HepG2 (cell line): ENCODE results near the gene ASAP2. TPM values are rescaled to one million over a fixed set of nuclear protein-coding genes. Genes with fewer than 3 reads are reported as not detected.

Source experiments
- ATAC-seq: fragments of 200-7000 bp; cut with Tn5 transposase; 3 replicates; pipeline ENCODE4 v1.9.1; 2020; ENCODE audit warnings: mild to moderate bottlenecking, moderate library complexity
- BruUV-seq: library from RNA; stranded (reverse); fragments of 400-500 nt; replicated peaks from 2 replicates; lab custom pipeline; 2021; lab: Mats Ljungman, UMichigan
- CTCF ChIA-PET: fragments of 300-600 bp; formaldehyde crosslinking; extraction: SDS; loops from one replicate; lab custom pipeline; 2021; ENCODE audit warnings: low total read pairs, inconsistent platforms, low intra/inter-chr PET ratio; lab: Yijun Ruan, JAX
- POLR2A ChIA-PET: fragments of 350-600 bp; sonication (Branson Sonifier 250); formaldehyde crosslinking; loops from one replicate; lab custom pipeline; 2020; ENCODE audit warnings: antibody characterized with exemption, inconsistent platforms; lab: Yijun Ruan, JAX
- DNase-seq: peaks from one replicate; pipeline ENCODE4 v3.0.0-alpha.2; 2015; ENCODE audit warnings: low spot score
- FAIRE-seq: peaks from 3 replicates; lab custom pipeline; 2011; peaks lifted over from hg19 to GRCh38; lab: Jason Lieb, UNC
- H2AFZ ChIP-seq: one replicate; pipeline ENCODE4 v1.6.1; 2011; ENCODE audit warnings: low read length, inconsistent platforms
- H3K27ac ChIP-seq: fragments of 300-600 bp; 3 replicates; pipeline ENCODE4 v1.8.0; 2011; ENCODE audit warnings: mixed run types, mild to moderate bottlenecking, mixed read lengths, low read length, inconsistent platforms; ENCODE audit not compliant: insufficient read depth; ENCODE audit errors: extremely low read length
- H3K27me3 ChIP-seq, 2 experiments: fragments of 200-600 bp in 1 of 2; 2 replicates in 1 of 2; 3 replicates in 1 of 2; pipeline versions ENCODE4 v1.6.0 to v1.8.0; 2011; ENCODE audit warnings: low read length in 2 of 2, mild to moderate bottlenecking in 2 of 2, moderate library complexity in 2 of 2, inconsistent platforms in 1 of 2; ENCODE audit not compliant: insufficient read depth in 2 of 2, control insufficient read depth in 1 of 2
- H3K36me3 ChIP-seq, 2 experiments: fragments of 200-600 bp in 1 of 2; replicated peaks in 1 of 2; 2 replicates in 1 of 2; 3 replicates in 1 of 2; pipeline versions ENCODE4 v1.5.1 to v1.8.0; 2011; ENCODE audit warnings: low read length in 2 of 2, inconsistent platforms in 1 of 2; ENCODE audit not compliant: insufficient read depth in 2 of 2, control insufficient read depth in 1 of 2
- H3K4me1 ChIP-seq: 2 replicates; pipeline ENCODE4 v1.5.1; 2012; ENCODE audit warnings: low read length, inconsistent platforms; ENCODE audit not compliant: insufficient read depth
- H3K4me2 ChIP-seq: 2 replicates; pipeline ENCODE4 v1.6.0; 2011; ENCODE audit warnings: low read depth, low read length, inconsistent platforms
- H3K4me3 ChIP-seq, 3 experiments: fragments of 200-600 bp in 1 of 3; sonication (generic), shearing (Covaris generic) in 1 of 3; replicated peaks in 1 of 3; 2 replicates each; pipeline ENCODE4 v1.5.1; 2011 to 2016; ENCODE audit warnings: low read length in 3 of 3, inconsistent platforms in 2 of 3, low read depth in 2 of 3, mild to moderate bottlenecking in 2 of 3, control low read depth in 1 of 3, mixed read lengths in 1 of 3; ENCODE audit not compliant: insufficient read depth in 1 of 3
- H3K79me2 ChIP-seq: one replicate; pipeline ENCODE4 v1.6.1; 2011; ENCODE audit warnings: low read length, inconsistent platforms; ENCODE audit not compliant: insufficient read depth
- H3K9ac ChIP-seq: 2 replicates; pipeline ENCODE4 v1.6.0; 2011; ENCODE audit warnings: mild to moderate bottlenecking, low read depth, low read length, inconsistent platforms; ENCODE audit not compliant: insufficient read depth
- H3K9me3 ChIP-seq: 2 replicates; pipeline ENCODE4 v1.5.1; 2012; ENCODE audit warnings: mild to moderate bottlenecking, low read length
- H4K20me1 ChIP-seq: 2 replicates; pipeline ENCODE4 v1.6.0; 2011; ENCODE audit warnings: inconsistent platforms, mild to moderate bottlenecking, low read length, moderate library complexity; ENCODE audit not compliant: insufficient read depth
- ATRX ChIP-seq: sonication (generic); formaldehyde crosslinking; IDR thresholded peaks from 2 replicates; pipeline ENCODE4 v1.4.0; 2020; ENCODE audit warnings: missing genetic modification reagents, borderline replicate concordance
- DZIP1 ChIP-seq: sonication (generic); formaldehyde crosslinking; IDR thresholded peaks from 2 replicates; pipeline ENCODE4 v1.5.0; 2020; ENCODE audit warnings: mild to moderate bottlenecking, missing genetic modification reagents
- FOSL2 ChIP-seq: sonication (generic); formaldehyde crosslinking; IDR thresholded peaks from 2 replicates; pipeline ENCODE4 v1.4.0; 2020; ENCODE audit warnings: missing genetic modification reagents
- FOXA1 ChIP-seq, 2 experiments: fragments of 450-650 bp in 1 of 2; sonication (generic) in 1 of 2; formaldehyde crosslinking in 1 of 2; IDR thresholded peaks; 2 replicates each; pipeline versions ENCODE4 v1.4.0 to v1.6.1; 2016 to 2020; ENCODE audit warnings: missing genetic modification reagents in 1 of 2
- JUNB ChIP-seq: sonication (generic); formaldehyde crosslinking; IDR thresholded peaks from 2 replicates; pipeline ENCODE4 v1.8.0; 2022; ENCODE audit warnings: missing genetic modification reagents, mild to moderate bottlenecking, borderline replicate concordance
- KDM3A ChIP-seq: IDR thresholded peaks from 2 replicates; pipeline ENCODE4 v1.6.1; 2018; ENCODE audit warnings: low read depth, missing compliant biosample characterization
- KLF11 ChIP-seq: IDR thresholded peaks from 2 replicates; pipeline ENCODE4 v1.6.1; 2016; ENCODE audit warnings: missing compliant biosample characterization
- MEF2D ChIP-seq: sonication (generic); formaldehyde crosslinking; IDR thresholded peaks from 2 replicates; pipeline ENCODE4 v1.5.1; 2020; ENCODE audit warnings: mild to moderate bottlenecking, missing genetic modification reagents
- NR2F6 ChIP-seq, 2 experiments: IDR thresholded peaks; 2 replicates each; pipeline ENCODE4 v1.6.1; 2016; ENCODE audit warnings: antibody characterized with exemption in 1 of 2, mild to moderate bottlenecking in 1 of 2
- RERE ChIP-seq: IDR thresholded peaks from 2 replicates; pipeline ENCODE4 v1.6.1; 2016; ENCODE audit warnings: low read depth, missing genetic modification reagents, missing compliant biosample characterization
- SRSF1 ChIP-seq: fragments of 200-400 bp; formaldehyde crosslinking; optimal IDR thresholded peaks from 2 replicates; pipeline ENCODE3; 2017; ENCODE audit warnings: mild to moderate bottlenecking, low read depth, low read length, moderate library complexity
- ZNF24 ChIP-seq: fragments of 450-650 bp; IDR thresholded peaks from 2 replicates; pipeline ENCODE4 v1.6.1; 2017; ENCODE audit warnings: antibody characterized with exemption, mild to moderate bottlenecking
- ZNF30 ChIP-seq: sonication (generic); formaldehyde crosslinking; IDR thresholded peaks from 2 replicates; pipeline ENCODE4 v1.5.0; 2020; ENCODE audit warnings: mild to moderate bottlenecking, missing genetic modification reagents
- WGBS: methylation state at CpG from one replicate; pipeline ENCODE4 v1.1.6; 2017; ENCODE audit warnings: low lambda C conversion rate; 5-methylcytosine and 5-hydroxymethylcytosine counted together
- in situ Hi-C: cut with HindIII; loops from 2 replicates; pipeline ENCODE4 v1.10.0; 2017; ENCODE audit warnings: low pct_unique_long_range_greater_than_20kb; ENCODE audit not compliant: extremely low pct_ligation_motif_present
- intact Hi-C: fragments of 100-400 bp; cut with micrococcal nuclease; formaldehyde crosslinking; loops from one replicate; pipeline ENCODE4 v1.10.0; 2022; ENCODE audit not compliant: unreplicated experiment
- polyA plus RNA-seq, 8 experiments: library from polyadenylated mRNA; depleted of rRNA in 3 of 8; stranded (reverse) in 7 of 8; unstranded in 1 of 8; fragments of >200 nt; fragmentation: Illumina TruSeq in 4 of 8; extraction: Trizol in 4 of 8; gene quantifications; 2 replicates each; pipeline versions ENCODE4 v1.2.1 to v1.2.3, GENCODE V29; 2011 to 2016; ENCODE audit warnings: low read depth in 4 of 8, missing spikeins in 1 of 8, mixed read lengths in 1 of 8; ENCODE audit not compliant: insufficient read depth in 1 of 8
- total RNA-seq, 5 experiments: library from RNA; depleted of rRNA; stranded (reverse); fragments of >200 nt; fragmentation: Illumina TruSeq; extraction: Trizol; gene quantifications; 2 replicates each; pipeline ENCODE4 v1.2.3, GENCODE V29; 2016; ENCODE audit warnings: low read depth in 1 of 5
- TF ChIP-seq, protein P1 (sequence below): sonication (generic); formaldehyde crosslinking; IDR thresholded peaks from 2 replicates; pipeline ENCODE4 v1.4.0; 2020; ENCODE audit warnings: missing genetic modification reagents

The ASAP2 gene
- total and polyA plus RNA-seq, 2 of the 13 experiments (the other 11 are each of a cell fraction or from before 2014, with no cell fraction given) = 7.3 to 22.3 TPM

GRCh38 chr2:9239616-9240015 is 33.0 kb downstream of the ASAP2 start (continued):
- no peak for TF ChIP-seq FOXA1 (IDR thresholded peaks at IDR 0.05)
- no peak for TF ChIP-seq FOXA1 (CRISPR knock-in tag; IDR thresholded peaks at IDR 0.05)
- no peak for TF ChIP-seq SRSF1
- no peak for TF ChIP-seq JUNB (CRISPR knock-in tag)
- TF ChIP-seq NR2F6 (IDR thresholded peaks at IDR 0.05) = no peak
- TF ChIP-seq NR2F6 (CRISPR knock-in tag; IDR thresholded peaks at IDR 0.05) = no peak
- no peak for TF ChIP-seq RERE (CRISPR knock-in tag)
- no peak for TF ChIP-seq KLF11
- TF ChIP-seq KDM3A (CRISPR knock-in tag) = no peak
- no peak for TF ChIP-seq ZNF30 (CRISPR knock-in tag)
- TF ChIP-seq ATRX (CRISPR knock-in tag) = no peak

GRCh38 chr2:9240745-9241144 is 34.1 kb downstream of the ASAP2 start:
- ChIA-PET CTCF (no interaction called here), POLR2A (no interaction called here)
- H2AFZ ChIP-seq = no peak overlapping the region
- H3K9ac ChIP-seq = no peak overlapping the region
- peaks cover 71% of the 10 kb centered on the region for H3K4me1 ChIP-seq
- H3K27me3 ChIP-seq = no peaks in the 10 kb centered on the region
- no peak overlapping the region for H3K27ac ChIP-seq
- H3K79me2 ChIP-seq = peaks cover 76% of the 10 kb centered on the region
- intact Hi-C loops (no loop called here), in situ Hi-C loops (no loop called here)
- no peak for DNase-seq
- no peak overlapping the region for H3K4me2 ChIP-seq
- ATAC-seq = no peak; the same call in 2 of the 3 replicates
- no TSS peak for BruUV-seq
- 84% methylated on average over 4 of the region's 4 CpGs for WGBS
- no peaks in the 10 kb centered on the region for H4K20me1 ChIP-seq
- no peak for TF ChIP-seq ZNF24
- TF ChIP-seq DZIP1 (CRISPR knock-in tag) = no peak
- peak; percentile 58 for TF ChIP-seq FOSL2 (CRISPR knock-in tag)
- no peak for TF ChIP-seq MEF2D (CRISPR knock-in tag)
- TF ChIP-seq, protein P1, sequence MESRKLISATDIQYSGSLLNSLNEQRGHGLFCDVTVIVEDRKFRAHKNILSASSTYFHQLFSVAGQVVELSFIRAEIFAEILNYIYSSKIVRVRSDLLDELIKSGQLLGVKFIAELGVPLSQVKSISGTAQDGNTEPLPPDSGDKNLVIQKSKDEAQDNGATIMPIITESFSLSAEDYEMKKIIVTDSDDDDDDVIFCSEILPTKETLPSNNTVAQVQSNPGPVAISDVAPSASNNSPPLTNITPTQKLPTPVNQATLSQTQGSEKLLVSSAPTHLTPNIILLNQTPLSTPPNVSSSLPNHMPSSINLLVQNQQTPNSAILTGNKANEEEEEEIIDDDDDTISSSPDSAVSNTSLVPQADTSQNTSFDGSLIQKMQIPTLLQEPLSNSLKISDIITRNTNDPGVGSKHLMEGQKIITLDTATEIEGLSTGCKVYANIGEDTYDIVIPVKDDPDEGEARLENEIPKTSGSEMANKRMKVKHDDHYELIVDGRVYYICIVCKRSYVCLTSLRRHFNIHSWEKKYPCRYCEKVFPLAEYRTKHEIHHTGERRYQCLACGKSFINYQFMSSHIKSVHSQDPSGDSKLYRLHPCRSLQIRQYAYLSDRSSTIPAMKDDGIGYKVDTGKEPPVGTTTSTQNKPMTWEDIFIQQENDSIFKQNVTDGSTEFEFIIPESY (CRISPR knock-in tag) = peak; percentile 89
- no peaks in the 10 kb centered on the region for H3K36me3 ChIP-seq
- H3K4me3 ChIP-seq = no peak overlapping the region
- FAIRE-seq = no peak
- no peaks in the 10 kb centered on the region for H3K9me3 ChIP-seq
